Astrocyte (in vitro differentiated cells and primary cell): ENCODE results near the gene BMPER. TPM values are rescaled to one million over a fixed set of nuclear protein-coding genes. Genes with fewer than 3 reads are reported as not detected.

Source experiments
- DNase-seq: peaks from one replicate; pipeline ENCODE4 v3.0.0-alpha.2; 2010; ENCODE audit warnings: low read depth
- FAIRE-seq: peaks from 2 replicates; lab custom pipeline; 2011; peaks lifted over from hg19 to GRCh38; lab: Jason Lieb, UNC
- H2AFZ ChIP-seq: 2 replicates; pipeline ENCODE4 v1.6.0; 2012; ENCODE audit warnings: low read depth, low read length, inconsistent platforms
- H3K27ac ChIP-seq: 2 replicates; pipeline ENCODE4 v1.5.1; 2011; ENCODE audit warnings: low read depth, low read length, inconsistent platforms
- H3K27me3 ChIP-seq: 2 replicates; pipeline ENCODE4 v1.6.0; 2011; ENCODE audit warnings: low read length, inconsistent platforms; ENCODE audit not compliant: insufficient read depth
- H3K36me3 ChIP-seq: 2 replicates; pipeline ENCODE4 v1.5.1; 2011; ENCODE audit warnings: low read length, inconsistent platforms; ENCODE audit not compliant: insufficient read depth
- H3K4me1 ChIP-seq: 2 replicates; pipeline ENCODE4 v1.5.1; 2011; ENCODE audit warnings: low read length, inconsistent platforms; ENCODE audit not compliant: insufficient read depth
- H3K4me2 ChIP-seq: 2 replicates; pipeline ENCODE4 v1.6.0; 2012; ENCODE audit warnings: low read length, inconsistent platforms
- H3K4me3 ChIP-seq: 2 replicates; pipeline ENCODE4 v1.5.1; 2011; ENCODE audit warnings: low read depth, mild to moderate bottlenecking, low read length, inconsistent platforms; ENCODE audit not compliant: insufficient read depth
- H3K79me2 ChIP-seq: 2 replicates; pipeline ENCODE4 v1.6.0; 2012; ENCODE audit warnings: mild to moderate bottlenecking, low read length, inconsistent platforms; ENCODE audit not compliant: insufficient read depth
- H3K9ac ChIP-seq: 2 replicates; pipeline ENCODE4 v1.6.0; 2012; ENCODE audit warnings: mild to moderate bottlenecking, low read length, inconsistent platforms
- H3K9me3 ChIP-seq: 2 replicates; pipeline ENCODE4 v1.5.1; 2012; ENCODE audit warnings: low read depth, mild to moderate bottlenecking, low read length, inconsistent platforms; ENCODE audit not compliant: insufficient read depth
- H4K20me1 ChIP-seq: 2 replicates; pipeline ENCODE4 v1.6.0; 2012; ENCODE audit warnings: low read length, inconsistent platforms; ENCODE audit not compliant: insufficient read depth
- H3K27ac Mint-ChIP-seq: one replicate; pipeline ENCODE4 v1.8.0; 2021; ENCODE audit warnings: mild to moderate bottlenecking, mixed read lengths; ENCODE audit not compliant: unreplicated experiment
- H3K27me3 Mint-ChIP-seq: one replicate; pipeline ENCODE4 v1.8.0; 2021; ENCODE audit warnings: low read depth, mixed read lengths; ENCODE audit not compliant: unreplicated experiment
- H3K36me3 Mint-ChIP-seq: one replicate; pipeline ENCODE4 v1.8.0; 2021; ENCODE audit warnings: low read depth, mixed read lengths; ENCODE audit not compliant: unreplicated experiment
- H3K4me1 Mint-ChIP-seq: one replicate; pipeline ENCODE4 v1.8.0; 2021; ENCODE audit warnings: low read depth, mixed read lengths; ENCODE audit not compliant: unreplicated experiment
- H3K4me3 Mint-ChIP-seq: one replicate; pipeline ENCODE4 v1.8.0; 2021; ENCODE audit warnings: mild to moderate bottlenecking, moderate library complexity, mixed read lengths; ENCODE audit not compliant: unreplicated experiment
- H3K9me3 Mint-ChIP-seq: one replicate; pipeline ENCODE4 v1.8.0; 2021; ENCODE audit warnings: mild to moderate bottlenecking, mixed read lengths; ENCODE audit not compliant: unreplicated experiment
- CTCF ChIP-seq: IDR thresholded peaks from 2 replicates; pipeline ENCODE4 v1.5.1; 2011; ENCODE audit warnings: low read depth, mild to moderate bottlenecking, inconsistent platforms, low read length, moderate library complexity; ENCODE audit not compliant: insufficient read depth
- EZH2 ChIP-seq: IDR thresholded peaks from 2 replicates; pipeline ENCODE4 v1.6.1; 2012; ENCODE audit warnings: mild to moderate bottlenecking, low read length, inconsistent platforms; ENCODE audit not compliant: insufficient read depth
- total RNA-seq: library from RNA; stranded (reverse); gene quantifications from 2 replicates; pipeline ENCODE4 v1.2.1, GENCODE V29; 2021

BMPER gene
- total RNA-seq, 1 donor from 2014 or later = 4.4 TPM

GRCh38 chr7:33909755-33910154 is 4.4 kb downstream of the BMPER start:
- no peaks in the 10 kb centered on the region for H3K79me2 ChIP-seq
- no peak overlapping the region for H3K4me3 ChIP-seq
- DNase-seq = peak; percentile 82
- no peaks in the 10 kb centered on the region for H3K9me3 Mint-ChIP-seq
- H3K36me3 Mint-ChIP-seq = peaks cover 2% of the 10 kb centered on the region
- H3K27me3 ChIP-seq = peaks cover 5% of the 10 kb centered on the region
- H3K9me3 ChIP-seq = no peaks in the 10 kb centered on the region
- peak; percentile 56 for FAIRE-seq
- peaks cover 16% of the 10 kb centered on the region for H3K27me3 Mint-ChIP-seq
- no peak overlapping the region for H2AFZ ChIP-seq
- no peaks in the 10 kb centered on the region for H3K4me1 ChIP-seq
- no peaks in the 10 kb centered on the region for H3K36me3 ChIP-seq
- no peak for TF ChIP-seq CTCF
- TF ChIP-seq EZH2 = no peak
- H3K4me3 Mint-ChIP-seq = no peak overlapping the region
- no peak overlapping the region for H3K9ac ChIP-seq
- H3K4me2 ChIP-seq = no peak overlapping the region
- H3K27ac ChIP-seq = no peak overlapping the region
- no peaks in the 10 kb centered on the region for H3K4me1 Mint-ChIP-seq
- no peaks in the 10 kb centered on the region for H4K20me1 ChIP-seq
- no peak overlapping the region for H3K27ac Mint-ChIP-seq

- H3K27ac ChIP-seq = no peak overlapping the region
- H2AFZ ChIP-seq = no peak overlapping the region
- no peak overlapping the region for H3K4me3 ChIP-seq
- no peaks in the 10 kb centered on the region for H3K9me3 Mint-ChIP-seq
- TF ChIP-seq EZH2 (no peak), CTCF (no peak)
- H3K36me3 ChIP-seq = no peaks in the 10 kb centered on the region
- H3K9me3 ChIP-seq = no peaks in the 10 kb centered on the region
- no peaks in the 10 kb centered on the region for H4K20me1 ChIP-seq
- no peak overlapping the region for H3K27ac Mint-ChIP-seq
- H3K4me3 Mint-ChIP-seq = no peak overlapping the region
- no peak for FAIRE-seq
- no peaks in the 10 kb centered on the region for H3K4me1 ChIP-seq
- no peak overlapping the region for H3K4me2 ChIP-seq
- no peaks in the 10 kb centered on the region for H3K79me2 ChIP-seq
- H3K9ac ChIP-seq = no peak overlapping the region
- no peak for DNase-seq
- H3K27me3 ChIP-seq = peaks cover 5% of the 10 kb centered on the region
- no peaks in the 10 kb centered on the region for H3K4me1 Mint-ChIP-seq
- peaks cover 2% of the 10 kb centered on the region for H3K36me3 Mint-ChIP-seq
- H3K27me3 Mint-ChIP-seq = peaks cover 16% of the 10 kb centered on the region
Observed at GRCh38 chr7:33910756-33911155, 5.4 kb downstream of the BMPER start.

- H3K27me3 ChIP-seq = no peaks in the 10 kb centered on the region
- FAIRE-seq (no peak), DNase-seq (peak; percentile 26)
- TF ChIP-seq EZH2 (no peak), CTCF (no peak)
- Mint-ChIP-seq H3K9me3 (peaks cover 2% of the 10 kb centered on the region), H3K4me1 (peaks cover 5% of the 10 kb centered on the region), H3K27me3 (peaks cover 3% of the 10 kb centered on the region), H3K36me3 (peaks cover 2% of the 10 kb centered on the region), H3K4me3 (no peak overlapping the region), H3K27ac (no peak overlapping the region)
- no peak overlapping the region for H3K4me3 ChIP-seq
- H3K4me2 ChIP-seq = no peak overlapping the region
- H2AFZ ChIP-seq = no peak overlapping the region
- H3K79me2 ChIP-seq = no peaks in the 10 kb centered on the region
- H4K20me1 ChIP-seq = no peaks in the 10 kb centered on the region
- H3K36me3 ChIP-seq = no peaks in the 10 kb centered on the region
- no peak overlapping the region for H3K27ac ChIP-seq
- no peaks in the 10 kb centered on the region for H3K9me3 ChIP-seq
- no peak overlapping the region for H3K9ac ChIP-seq
- no peaks in the 10 kb centered on the region for H3K4me1 ChIP-seq
Observed at GRCh38 chr7:33916357-33917081, 11.2 kb downstream of the BMPER start.
